T-helper 2 cell treated with Interferon-gamma antibody and Interleukin-4, amounts not matched to agents 100 ng/mL and 5 ng/mL, for 36 hours (primary cell): ENCODE data around the gene OR2A42. TPM values are rescaled to one million over a fixed set of nuclear protein-coding genes. Genes with fewer than 3 reads are reported as not detected.
"Not testable (repeated sequence)": the region's sequence is repeated elsewhere in the genome, so short reads cannot be mapped to it uniquely, and the experiment has no call there.

Experiments
- intact Hi-C: fragments of 100-400 bp; cut with micrococcal nuclease; formaldehyde crosslinking; loops from one replicate; pipeline ENCODE4 v1.15.1; 2023
- total RNA-seq: library from RNA; stranded (reverse); gene quantifications from 2 replicates; pipeline ENCODE4 v1.2.3, GENCODE V29; 2022

Gene OR2A42, protein sequence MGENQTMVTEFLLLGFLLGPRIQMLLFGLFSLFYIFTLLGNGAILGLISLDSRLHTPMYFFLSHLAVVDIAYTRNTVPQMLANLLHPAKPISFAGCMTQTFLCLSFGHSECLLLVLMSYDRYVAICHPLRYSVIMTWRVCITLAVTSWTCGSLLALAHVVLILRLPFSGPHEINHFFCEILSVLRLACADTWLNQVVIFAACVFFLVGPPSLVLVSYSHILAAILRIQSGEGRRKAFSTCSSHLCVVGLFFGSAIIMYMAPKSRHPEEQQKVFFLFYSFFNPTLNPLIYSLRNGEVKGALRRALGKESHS
- 0.16 TPM in 1 of 2 replicates, not detected in the other for total RNA-seq

DNA sequence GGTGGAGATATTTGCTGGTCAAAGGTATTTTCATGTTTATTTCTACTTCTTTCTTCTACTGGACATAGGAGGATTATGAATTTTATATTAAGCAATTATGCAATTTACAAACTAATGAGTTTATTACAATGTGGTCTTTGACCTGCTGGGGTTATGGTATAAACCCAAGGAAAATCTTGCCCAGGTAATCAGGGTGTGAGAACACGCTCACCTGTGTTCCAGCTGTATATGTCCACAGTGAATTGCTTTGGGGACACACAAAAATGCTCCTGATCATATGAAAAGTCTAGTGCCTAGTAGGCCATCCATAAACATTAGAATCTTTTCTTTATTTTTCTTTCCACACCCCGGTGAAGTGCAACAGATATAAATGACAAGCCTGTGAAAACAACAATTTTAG lies at the start of gene OR2A42:
TSS of gene OR2A42 (minus strand) at position 241 of the 400 bp plus-strand sequence. CDS start 6,762 bp downstream, outside the sequence.
- intact Hi-C loops: not testable (repeated sequence)

DNA sequence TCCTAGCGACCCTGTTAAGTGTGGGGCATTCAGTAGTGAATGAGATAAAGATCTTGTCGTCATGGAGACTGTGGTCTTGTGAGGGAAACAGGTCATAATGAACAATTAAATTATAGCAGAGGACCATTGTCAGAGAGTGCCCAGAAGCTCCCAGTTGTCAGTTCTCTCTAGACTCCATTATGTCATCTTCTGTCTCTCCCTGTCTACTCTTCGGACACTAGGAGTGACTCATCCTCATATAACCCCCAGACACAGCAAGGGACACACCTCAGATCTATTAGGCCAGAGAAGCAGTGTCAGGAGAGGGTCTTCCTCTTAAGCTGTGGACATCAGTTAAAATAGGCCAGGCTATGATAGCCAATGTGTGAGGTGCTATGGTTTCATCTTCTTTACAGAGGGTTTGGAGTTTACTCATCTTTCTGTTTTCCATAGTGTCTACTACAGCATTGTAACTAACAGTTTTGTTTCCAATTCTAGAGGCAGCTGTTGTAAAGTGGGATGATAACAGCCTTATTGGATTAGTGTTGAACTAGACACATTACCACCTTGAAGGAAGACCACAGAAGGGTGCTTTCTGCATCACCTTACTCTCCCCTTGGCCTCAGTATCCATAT lies 47.9 kb upstream of the OR2A42 start:
- intact Hi-C loops: not testable (repeated sequence)

DNA sequence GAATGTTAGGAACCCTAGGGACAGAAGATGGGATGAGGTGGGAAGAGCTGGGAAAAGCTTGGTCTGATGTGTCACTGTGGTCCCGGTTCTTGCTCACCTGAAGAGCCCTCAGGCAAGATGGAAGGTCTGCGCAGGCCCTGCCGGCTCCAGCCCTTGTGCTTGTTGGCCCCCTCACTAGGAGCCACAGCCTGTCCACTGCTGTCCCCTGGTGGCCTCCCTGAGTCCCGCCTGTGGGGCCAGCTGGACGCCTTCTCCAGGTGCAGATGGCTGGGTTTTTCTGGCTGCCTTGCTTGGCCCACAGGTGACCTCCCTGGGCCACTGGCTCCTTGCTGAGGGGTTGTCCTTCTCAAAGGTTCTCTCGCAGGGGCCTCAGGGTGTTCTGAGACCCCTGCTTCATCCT lies 44.3 kb upstream of the OR2A42 start:
- intact Hi-C loops: not testable (repeated sequence)

DNA sequence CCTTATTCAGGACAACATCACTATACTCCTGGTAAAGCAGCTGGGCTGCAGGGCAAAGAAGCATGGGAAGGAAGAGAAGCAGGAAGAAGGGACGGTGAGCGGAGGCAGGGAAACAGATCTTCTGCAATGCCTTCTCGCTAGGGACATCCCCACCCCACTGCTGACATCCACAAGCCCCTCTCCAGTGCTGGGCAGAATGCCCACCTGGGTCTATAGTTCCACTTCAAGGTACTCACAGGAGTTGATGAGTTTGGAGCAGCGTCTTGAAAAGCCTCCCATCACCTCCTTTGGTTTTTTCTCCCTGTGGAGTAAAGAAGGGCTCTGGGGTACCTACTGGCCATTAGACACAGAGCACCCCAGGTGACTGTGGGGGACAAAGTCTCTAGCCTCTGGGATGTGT lies 43.1 kb upstream of the OR2A42 start:
- intact Hi-C loops: not testable (repeated sequence)

DNA sequence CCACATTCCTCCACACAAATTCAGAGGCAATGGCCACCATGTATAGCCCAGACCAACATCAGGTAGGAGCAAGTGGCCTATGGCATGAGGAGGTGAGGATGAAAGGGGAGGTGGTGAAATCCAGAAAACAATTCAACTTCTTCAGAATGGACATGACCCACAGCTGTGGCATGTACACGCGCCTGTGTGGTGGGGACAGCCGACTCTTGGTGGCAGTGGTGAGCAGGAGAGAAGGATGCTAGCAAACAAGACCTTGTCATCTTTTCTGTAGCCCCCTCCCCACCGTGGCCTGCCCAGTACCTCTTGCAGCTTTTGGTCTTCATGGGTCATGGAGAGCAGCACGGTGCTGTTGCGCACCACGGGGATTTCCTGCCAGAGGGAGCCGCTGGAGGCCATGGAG lies 42.6 kb upstream of the OR2A42 start:
- intact Hi-C loops: not testable (repeated sequence)

DNA sequence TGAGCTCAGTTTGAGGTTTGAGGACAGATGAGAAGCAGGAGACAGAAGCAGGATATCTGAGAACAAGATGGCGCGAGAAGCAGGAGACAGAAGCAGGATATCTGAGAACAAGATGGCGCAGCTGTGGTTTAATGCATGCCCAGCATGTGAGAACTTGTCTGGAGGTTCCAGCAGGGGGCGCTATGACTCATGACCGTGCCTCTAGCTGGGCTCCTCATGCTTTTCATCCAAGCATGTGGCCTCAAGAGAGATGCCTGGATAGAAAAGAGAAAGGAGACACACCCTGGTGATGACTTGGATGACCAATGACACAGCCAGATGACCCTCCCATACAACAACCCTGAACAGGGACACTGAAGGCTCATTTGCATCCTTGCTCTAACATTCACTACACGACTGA lies 40.6 kb upstream of the OR2A42 start:
- intact Hi-C loops: not testable (repeated sequence)

DNA sequence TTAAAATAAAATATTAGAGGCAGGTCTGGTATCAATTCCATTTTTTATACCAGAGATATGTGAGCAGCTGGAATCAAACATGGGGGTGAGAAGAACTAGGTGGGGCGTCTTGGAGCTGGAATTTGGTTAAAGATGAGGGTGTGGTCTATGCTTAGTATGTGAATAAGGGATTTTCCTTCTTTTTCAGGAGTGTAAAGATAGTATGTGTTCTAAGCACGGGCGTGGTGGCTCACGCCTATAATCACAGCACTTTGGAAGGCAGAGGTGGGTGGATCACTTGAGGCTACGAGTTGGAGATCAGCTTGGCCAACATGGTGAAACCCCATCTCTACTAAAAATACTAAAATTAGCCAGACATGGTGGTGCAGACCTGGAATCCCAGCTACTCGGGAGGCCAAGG lies 35.9 kb upstream of the OR2A42 start:
- intact Hi-C loops: not testable (repeated sequence)

DNA sequence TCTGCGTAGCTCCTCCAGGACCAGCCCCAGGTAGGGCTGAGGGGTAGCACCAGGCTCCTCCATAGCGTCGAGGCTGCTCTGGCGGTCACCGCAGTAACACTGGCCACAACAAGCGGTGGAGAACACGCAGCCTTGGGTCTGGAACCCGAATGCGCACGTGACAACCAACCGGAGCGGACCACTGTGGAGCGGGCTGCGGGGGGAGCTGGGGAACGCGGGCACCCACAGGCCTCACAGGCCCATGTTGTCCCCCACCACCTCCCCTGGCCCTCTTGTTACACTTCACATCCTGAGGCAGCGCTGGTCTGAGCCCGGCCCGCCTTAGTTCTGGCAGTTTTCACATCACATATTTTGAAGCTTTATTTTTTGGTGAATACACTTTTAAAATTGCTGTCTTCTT lies 29.8 kb upstream of the OR2A42 start, which contains the start of gene CTAGE8:
TSS of gene CTAGE8 (minus strand) at position 101 of the 400 bp plus-strand sequence. CDS start at position 63, 38 bp downstream.
- intact Hi-C loops: not testable (repeated sequence)

DNA sequence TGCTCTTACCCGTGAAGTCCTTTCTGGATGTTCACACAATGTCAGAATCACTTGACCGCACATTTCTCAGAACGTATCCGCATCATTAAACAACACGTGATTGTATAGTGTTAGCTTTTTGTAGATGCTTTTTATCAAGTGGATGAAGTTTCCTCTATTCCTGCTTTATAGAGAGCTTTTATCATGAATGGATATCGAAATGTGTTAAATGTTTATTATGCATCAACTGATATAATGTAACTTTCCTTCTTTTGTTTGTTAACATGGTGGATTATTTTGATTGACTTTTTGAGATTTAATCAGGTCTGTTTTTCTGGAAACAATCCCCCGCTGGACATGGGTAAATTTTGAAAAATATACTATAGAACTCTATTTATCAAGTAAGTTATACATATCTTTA lies 25.3 kb upstream of the OR2A42 start, which contains the start of gene OR2A7:
TSS of gene OR2A7 (minus strand) at position 101 of the 400 bp plus-strand sequence. CDS start 5,164 bp downstream, outside the sequence.
- intact Hi-C loops: not testable (repeated sequence)

DNA sequence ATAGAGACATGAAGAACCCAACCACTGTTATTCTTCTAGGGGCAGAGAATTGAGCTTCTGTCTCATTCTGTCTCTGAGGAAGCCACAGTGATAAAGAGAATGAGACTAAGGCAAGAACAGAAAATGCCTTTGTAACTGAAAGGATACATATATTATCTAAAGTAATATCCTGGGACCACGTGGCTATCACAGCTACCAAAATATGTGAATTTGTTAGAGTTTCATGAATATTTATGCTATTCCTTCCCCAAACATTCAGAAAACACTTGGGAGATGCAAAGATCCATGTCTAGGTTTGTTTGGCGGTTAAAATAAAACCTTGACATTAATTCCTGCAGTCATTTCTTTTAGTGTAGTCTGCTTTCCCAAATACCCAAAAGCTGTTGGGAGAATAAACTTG lies 22.7 kb upstream of the OR2A42 start:
- intact Hi-C loops: not testable (repeated sequence)

DNA sequence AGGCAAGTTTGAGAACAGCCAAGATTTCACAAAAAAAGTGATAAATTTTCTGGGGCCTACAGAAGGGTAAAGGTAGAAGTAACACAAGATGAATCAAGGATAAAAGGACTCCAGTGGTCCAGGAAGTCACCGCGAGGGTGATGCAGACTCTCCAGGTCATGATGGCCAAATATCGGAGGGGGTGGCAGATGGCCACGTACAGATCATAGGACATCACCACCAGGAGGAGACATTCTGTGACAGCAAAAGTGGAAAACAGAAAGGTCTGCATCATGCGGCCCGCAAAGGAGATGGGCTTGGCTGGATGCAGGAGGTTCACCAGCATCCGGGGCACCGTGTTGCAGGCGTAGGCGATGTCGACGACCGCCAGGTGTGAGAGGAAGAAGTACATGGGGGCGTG lies 19.7 kb upstream of the OR2A42 start:
- intact Hi-C loops: not testable (repeated sequence)

DNA sequence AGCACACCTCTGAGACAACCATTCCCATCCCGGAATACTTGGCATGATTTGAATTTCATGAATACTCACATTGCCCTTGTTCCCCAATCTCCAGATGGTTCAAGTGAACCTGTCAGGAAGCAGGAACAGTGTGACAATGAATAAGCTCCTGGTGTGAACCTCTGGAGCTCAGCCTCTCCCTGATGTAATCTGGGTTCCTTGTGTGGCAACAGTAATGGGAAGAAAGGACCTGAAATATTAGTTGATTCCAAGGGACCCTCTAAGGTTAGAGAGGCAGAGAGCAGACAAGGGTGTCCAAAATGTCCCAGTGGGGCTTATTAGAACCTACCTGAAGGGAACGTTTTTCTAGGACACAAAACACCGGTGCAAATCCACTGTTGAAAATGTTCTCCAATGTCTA lies 16.7 kb upstream of the OR2A42 start:
- intact Hi-C loops: no loop called here

DNA sequence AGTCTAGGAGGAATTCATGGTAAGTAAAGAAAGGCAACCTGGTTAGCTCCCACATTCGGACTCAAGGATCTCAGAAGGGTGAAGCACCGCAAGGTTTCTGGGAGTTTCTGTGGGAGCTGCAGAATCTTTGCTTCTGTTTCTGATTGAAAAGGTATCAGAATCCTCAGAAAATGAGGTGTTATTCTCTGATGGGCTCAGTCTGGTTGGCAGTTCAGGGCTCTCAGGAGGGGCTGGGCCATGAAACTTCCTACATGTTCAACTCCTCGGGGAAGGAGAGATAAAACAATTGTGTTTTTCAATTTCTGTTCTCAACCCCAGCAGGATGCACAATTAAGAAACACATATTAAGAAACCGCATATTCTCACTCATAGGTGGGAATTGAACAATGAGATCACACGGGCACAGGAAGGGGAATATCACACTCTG lies 16.1 kb upstream of the OR2A42 start:
- intact Hi-C loops: no loop called here

DNA sequence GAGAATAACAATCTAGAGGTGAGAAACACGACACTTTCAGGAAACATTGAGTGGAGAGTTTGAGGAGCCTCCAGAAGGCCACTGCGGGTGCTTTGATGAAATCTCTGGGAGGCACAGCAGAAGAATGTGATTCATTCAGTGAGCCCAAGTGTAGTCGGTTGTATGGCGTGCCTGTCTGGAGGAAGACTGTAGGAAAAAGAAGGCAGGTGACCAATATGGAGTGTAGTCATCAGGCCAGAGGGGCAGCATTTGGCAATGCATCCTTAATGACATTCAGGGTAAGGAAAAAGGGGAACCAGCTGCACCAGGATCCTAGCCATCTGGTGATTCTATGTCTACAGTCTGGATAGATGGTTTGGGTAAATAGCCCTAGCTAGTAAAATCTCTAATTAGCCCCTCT lies 12.9 kb upstream of the OR2A42 start:
- intact Hi-C loops: not testable (repeated sequence)

DNA sequence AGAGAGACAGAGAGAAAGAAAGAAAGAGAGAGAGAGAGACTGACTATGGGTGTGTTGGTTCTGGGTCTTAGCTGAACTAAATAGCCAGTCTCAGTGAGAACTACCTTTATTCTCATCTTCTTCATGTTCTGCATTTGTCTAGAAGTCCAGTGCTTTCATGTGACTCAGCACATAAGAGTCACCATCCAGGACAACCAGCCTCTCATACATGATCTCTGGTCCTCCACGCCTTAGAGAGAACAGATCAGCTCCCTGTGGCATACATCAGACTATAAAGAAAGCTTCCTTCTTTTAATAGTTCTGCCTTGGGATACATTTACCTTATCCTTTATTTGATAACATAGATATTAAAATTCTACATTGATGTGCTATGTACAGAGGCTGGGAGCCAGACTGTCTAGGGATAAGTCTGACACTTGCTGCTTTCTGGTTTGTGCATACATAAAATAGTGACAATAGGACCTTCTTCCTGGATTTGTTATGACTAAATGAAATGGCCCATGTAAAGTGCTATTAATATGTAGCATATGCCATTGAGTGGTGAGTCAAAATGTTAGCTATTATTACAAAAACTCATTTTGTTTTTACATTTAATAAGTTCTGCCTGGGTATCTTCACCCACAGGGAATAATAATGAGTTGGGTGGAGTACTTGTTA lies 8.4 kb upstream of the OR2A42 start:
- intact Hi-C loops: not testable (repeated sequence)

DNA sequence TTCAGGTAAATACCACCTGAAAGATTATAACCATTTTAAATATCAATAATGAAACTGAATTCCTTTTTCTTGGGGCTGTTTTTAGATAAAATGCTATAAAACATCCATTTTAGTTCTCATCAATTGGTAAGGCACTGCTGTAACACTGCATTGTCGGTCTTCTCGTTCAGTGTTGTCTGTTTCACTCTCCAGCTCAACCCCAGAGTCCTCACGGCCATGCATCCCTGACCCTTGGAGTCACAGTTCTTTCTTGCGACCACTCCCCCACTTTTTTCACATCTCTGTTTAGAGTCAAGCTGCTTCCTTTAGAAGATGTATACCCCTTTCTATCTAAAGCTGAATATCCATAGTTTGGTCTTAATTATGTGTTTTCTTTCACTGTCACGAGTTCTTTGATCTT lies 7.6 kb upstream of the OR2A42 start:
- intact Hi-C loops: not testable (repeated sequence)

DNA sequence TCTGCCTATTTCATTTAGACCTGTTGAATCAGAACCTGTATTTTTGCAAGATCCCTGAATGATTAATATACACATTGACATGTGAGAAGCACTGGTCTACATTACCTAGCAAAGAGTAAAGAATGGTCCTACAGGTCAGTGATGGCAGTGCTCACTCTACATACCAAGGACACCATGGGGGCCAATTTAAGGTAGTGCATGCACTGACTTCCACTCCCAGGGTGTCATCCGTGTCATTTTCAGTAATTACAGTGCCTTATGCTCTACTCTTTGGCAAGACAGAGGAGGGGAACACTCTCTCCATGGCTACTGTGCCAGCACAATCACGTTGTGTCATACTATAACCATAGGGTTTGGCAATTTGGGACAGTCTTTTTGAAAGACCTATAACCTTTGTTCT lies 6.0 kb upstream of the OR2A42 start:
- intact Hi-C loops: not testable (repeated sequence)

DNA sequence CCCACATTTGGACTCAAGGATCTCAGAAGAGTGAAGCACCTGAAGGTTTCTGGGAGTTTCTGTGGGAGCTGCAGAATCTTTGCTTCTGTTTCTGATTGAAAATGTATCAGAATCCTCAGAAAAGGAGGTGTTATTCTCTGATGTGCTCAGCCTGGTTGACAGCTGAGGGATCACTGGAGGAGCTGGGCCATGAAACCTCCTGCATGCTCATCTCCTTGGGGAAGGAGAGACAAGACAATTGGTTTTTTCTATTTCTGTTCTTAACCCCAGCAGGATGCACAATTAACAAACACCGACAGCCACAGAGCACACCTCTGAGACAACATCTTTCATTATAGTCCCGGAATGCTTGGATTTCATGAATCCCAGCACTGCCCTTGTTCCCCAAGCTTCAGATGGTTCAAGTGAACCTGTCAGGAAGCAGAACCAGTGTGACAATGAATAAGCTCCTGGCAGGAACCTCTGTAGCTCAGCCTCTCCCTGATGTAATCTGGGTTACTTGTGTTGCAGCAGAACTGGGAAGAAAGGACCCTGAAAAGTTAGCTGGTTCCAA lies 799 bp downstream of the OR2A42 start:
- intact Hi-C loops: not testable (repeated sequence)

DNA sequence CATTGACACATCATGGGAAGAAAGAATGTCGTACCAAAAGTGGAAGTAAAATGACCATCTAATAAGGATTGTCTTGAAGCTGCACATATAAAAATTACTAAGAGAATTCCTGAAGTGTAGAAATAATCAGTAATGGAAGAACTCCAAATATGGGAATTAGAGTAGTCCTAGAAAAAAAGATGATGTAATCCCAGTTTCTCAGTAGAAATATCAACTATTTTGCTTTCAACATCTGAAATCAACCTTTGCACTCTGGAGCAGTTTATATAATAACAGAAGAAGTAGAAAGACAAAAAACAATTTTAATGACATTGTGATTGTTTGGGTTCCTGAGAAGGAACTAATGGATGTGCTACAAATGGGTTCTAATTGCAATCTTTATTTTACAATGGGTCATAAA lies 6.4 kb downstream of the OR2A42 start:
- intact Hi-C loops: not testable (repeated sequence)

DNA sequence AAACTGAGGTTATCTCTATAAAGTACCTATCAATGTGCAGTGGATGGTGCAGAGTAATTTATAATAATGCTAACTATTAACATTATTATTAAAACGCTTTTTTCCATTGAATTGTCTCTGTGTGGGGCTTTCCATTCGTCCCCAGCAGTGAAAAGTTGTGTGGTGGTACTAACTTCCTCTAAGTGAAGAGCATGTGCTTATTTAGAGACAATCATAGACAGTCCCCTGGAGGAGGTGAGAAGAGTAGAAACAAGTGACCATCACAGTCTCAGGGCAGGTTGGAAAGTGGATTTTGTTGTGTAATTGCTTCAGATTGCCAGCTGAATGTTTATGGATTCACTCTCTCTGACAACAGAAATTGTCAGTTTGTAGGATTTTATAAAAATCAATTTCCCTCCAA lies 8.4 kb downstream of the OR2A42 start:
- intact Hi-C loops: not testable (repeated sequence)

DNA sequence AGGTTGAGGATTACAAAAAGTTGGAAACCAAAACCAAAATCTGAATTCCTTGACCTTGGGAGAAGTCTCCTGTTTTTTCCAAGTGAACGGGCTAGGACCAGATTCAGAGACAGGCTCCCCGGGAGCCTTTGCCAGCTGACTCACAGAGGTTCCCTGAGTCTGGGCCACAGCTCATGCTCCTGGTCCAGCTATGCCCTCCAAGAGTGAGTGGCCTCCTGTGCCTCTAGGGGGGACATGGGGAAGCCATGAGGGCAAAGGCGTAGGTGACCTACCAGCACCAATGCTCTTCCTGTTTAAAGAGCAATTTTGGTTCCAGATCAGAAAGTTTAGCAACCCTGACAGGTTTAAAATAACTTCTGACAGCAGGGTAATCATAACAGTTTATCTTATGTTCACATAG lies 10.6 kb downstream of the OR2A42 start:
- intact Hi-C loops: not testable (repeated sequence)

DNA sequence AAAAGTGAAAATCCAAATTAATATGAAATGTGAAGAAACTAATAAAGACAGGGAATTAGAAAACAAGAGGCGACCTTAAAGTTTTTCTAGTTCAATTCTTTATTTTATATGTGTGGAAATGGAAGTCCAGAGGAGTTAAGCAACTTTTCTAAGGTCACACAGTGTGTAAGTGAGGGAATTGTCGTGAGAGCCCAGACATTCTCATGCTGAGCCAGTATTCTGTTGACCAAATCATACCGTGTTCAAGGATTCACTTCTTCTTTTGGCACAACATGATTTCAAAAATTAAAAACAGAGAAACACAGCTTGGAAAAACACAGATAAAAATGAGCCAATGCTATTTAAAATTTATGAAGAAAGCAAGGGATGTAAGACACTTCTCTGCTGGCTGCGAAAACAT lies 12.5 kb downstream of the OR2A42 start:
- intact Hi-C loops: not testable (repeated sequence)
